Measurements from ENCODE around the gene L3MBTL3. TPM values are rescaled to one million over a fixed set of nuclear protein-coding genes. Genes with fewer than 3 reads are reported as not detected.

L3MBTL3 gene
- total RNA-seq, 2 experiments from 2014 or later, result 29.0 to 30.1 TPM

GRCh38 chr6:129996387-129996786 is 22.0 kb upstream of the L3MBTL3 start:
- H3K27me3 Mint-ChIP-seq, result no peaks in the 10 kb centered on the region
- no peaks in the 10 kb centered on the region for H3K9me3 Mint-ChIP-seq
- Histone ChIP-seq H3K4me3 (ENCODE audit: low read length) (no peak overlapping the region), H3K27ac (ENCODE audit: low read depth in 1 of 2, low read length in 2 of 2) (no peak overlapping the region), H3K36me3 (ENCODE audit: insufficient read depth, low read length) (no peaks in the 10 kb centered on the region), H3K4me1 (ENCODE audit: insufficient read depth, low read length) (no peaks in the 10 kb centered on the region), H3K27me3 (ENCODE audit: control insufficient read depth in 1 of 2, insufficient read depth in 2 of 2, low read length in 2 of 2) (no peaks in the 10 kb centered on the region), H3K9me3 (ENCODE audit: control insufficient read depth in 1 of 2, insufficient read depth in 1 of 2, low read length in 2 of 2) (no peaks in the 10 kb centered on the region)
- H3K27ac Mint-ChIP-seq, result no peak overlapping the region
- POLR2A ChIA-PET, result no interaction called here
- no peaks in the 10 kb centered on the region for H3K36me3 Mint-ChIP-seq (ENCODE audit: low read depth)
- DNase-seq (no peak), ATAC-seq (ENCODE audit: poor library complexity) (no peak)
- CTCF ChIA-PET, result no interaction called here
- H3K4me3 Mint-ChIP-seq, result no peak overlapping the region
- H3K4me1 Mint-ChIP-seq (ENCODE audit: low read depth), result no peaks in the 10 kb centered on the region
- intact Hi-C loops (cut with DNase I, micrococcal nuclease), result no loop called here
- TF ChIP-seq CTCF (IDR thresholded peaks at IDR 0.05), result no peak

- no peak overlapping the region for H3K27ac Mint-ChIP-seq
- no peaks in the 10 kb centered on the region for H3K36me3 Mint-ChIP-seq (ENCODE audit: low read depth)
- ChIA-PET CTCF (interaction anchor here (0.7 to 0.8 kb wide), 2 partner anchors 20 to 53 kb away, joined by 3 read pairs; no protein-coding TSS in a partner anchor), POLR2A (no interaction called here)
- no peaks in the 10 kb centered on the region for H3K36me3 ChIP-seq (ENCODE audit: insufficient read depth, low read length)
- H3K9me3 ChIP-seq (ENCODE audit: control insufficient read depth in 1 of 2, insufficient read depth in 1 of 2, low read length in 2 of 2), result no peaks in the 10 kb centered on the region
- TF ChIP-seq CTCF (IDR thresholded peaks at IDR 0.05), result no peak
- no peaks in the 10 kb centered on the region for H3K27me3 ChIP-seq (ENCODE audit: control insufficient read depth in 1 of 2, insufficient read depth in 2 of 2, low read length in 2 of 2)
- ATAC-seq (ENCODE audit: poor library complexity), result no peak
- H3K9me3 Mint-ChIP-seq, result no peaks in the 10 kb centered on the region
- H3K4me1 ChIP-seq (ENCODE audit: insufficient read depth, low read length), result no peaks in the 10 kb centered on the region
- no peak overlapping the region for H3K27ac ChIP-seq (ENCODE audit: low read depth in 1 of 2, low read length in 2 of 2)
- intact Hi-C loops (cut with DNase I, micrococcal nuclease), result no loop called here
- no peak for DNase-seq
- no peaks in the 10 kb centered on the region for H3K4me1 Mint-ChIP-seq (ENCODE audit: low read depth)
- no peak overlapping the region for H3K4me3 ChIP-seq (ENCODE audit: low read length)
- H3K27me3 Mint-ChIP-seq, result no peaks in the 10 kb centered on the region
- no peak overlapping the region for H3K4me3 Mint-ChIP-seq
Observed at GRCh38 chr6:130000526-130001421, 17.6 kb upstream of the L3MBTL3 start.

- no peak overlapping the region for H3K27ac ChIP-seq (ENCODE audit: low read depth in 1 of 2, low read length in 2 of 2)
- H3K36me3 ChIP-seq (ENCODE audit: insufficient read depth, low read length), result no peaks in the 10 kb centered on the region
- no peak for DNase-seq
- ChIA-PET POLR2A (no interaction called here), CTCF (no interaction called here)
- Mint-ChIP-seq H3K4me3 (no peak overlapping the region), H3K27ac (no peak overlapping the region), H3K4me1 (ENCODE audit: low read depth) (no peaks in the 10 kb centered on the region), H3K36me3 (ENCODE audit: low read depth) (no peaks in the 10 kb centered on the region), H3K9me3 (no peaks in the 10 kb centered on the region), H3K27me3 (no peaks in the 10 kb centered on the region)
- H3K9me3 ChIP-seq (ENCODE audit: control insufficient read depth in 1 of 2, insufficient read depth in 1 of 2, low read length in 2 of 2), result no peaks in the 10 kb centered on the region
- no peak overlapping the region for H3K4me3 ChIP-seq (ENCODE audit: low read length)
- intact Hi-C loops (cut with DNase I, micrococcal nuclease), result no loop called here
- H3K27me3 ChIP-seq (ENCODE audit: control insufficient read depth in 1 of 2, insufficient read depth in 2 of 2, low read length in 2 of 2), result no peaks in the 10 kb centered on the region
- ATAC-seq (ENCODE audit: poor library complexity), result no peak
- no peak for TF ChIP-seq CTCF (IDR thresholded peaks at IDR 0.05)
- H3K4me1 ChIP-seq (ENCODE audit: insufficient read depth, low read length), result no peaks in the 10 kb centered on the region
Observed at GRCh38 chr6:130008236-130008873, 10.0 kb upstream of the L3MBTL3 start.

Measured in CD4-positive, alpha-beta T cell (primary cell).